ENCODE data around the gene KCTD15.

The KCTD15 gene

DNA sequence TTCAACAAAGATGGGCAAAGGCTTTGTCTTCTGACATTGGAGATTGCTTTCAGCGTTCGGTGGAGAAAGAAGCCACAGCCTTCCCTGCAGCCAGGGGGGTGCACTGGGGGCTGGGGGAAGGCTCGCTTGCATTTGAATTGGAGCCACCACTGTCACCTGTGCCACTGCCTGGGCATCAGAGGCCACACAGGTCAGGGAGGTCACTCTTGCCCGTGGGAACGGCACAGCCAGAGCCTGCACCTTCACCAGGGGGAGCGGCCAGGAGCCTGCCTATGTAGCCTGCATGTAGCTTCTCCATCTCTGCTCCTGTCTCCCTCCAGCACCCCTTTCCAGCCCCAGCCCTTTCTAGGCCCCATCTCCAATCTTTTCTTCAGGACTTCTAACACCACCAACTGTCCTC lies 43.7 kb upstream of the KCTD15 start:
- TF ChIP-seq, protein P1, sequence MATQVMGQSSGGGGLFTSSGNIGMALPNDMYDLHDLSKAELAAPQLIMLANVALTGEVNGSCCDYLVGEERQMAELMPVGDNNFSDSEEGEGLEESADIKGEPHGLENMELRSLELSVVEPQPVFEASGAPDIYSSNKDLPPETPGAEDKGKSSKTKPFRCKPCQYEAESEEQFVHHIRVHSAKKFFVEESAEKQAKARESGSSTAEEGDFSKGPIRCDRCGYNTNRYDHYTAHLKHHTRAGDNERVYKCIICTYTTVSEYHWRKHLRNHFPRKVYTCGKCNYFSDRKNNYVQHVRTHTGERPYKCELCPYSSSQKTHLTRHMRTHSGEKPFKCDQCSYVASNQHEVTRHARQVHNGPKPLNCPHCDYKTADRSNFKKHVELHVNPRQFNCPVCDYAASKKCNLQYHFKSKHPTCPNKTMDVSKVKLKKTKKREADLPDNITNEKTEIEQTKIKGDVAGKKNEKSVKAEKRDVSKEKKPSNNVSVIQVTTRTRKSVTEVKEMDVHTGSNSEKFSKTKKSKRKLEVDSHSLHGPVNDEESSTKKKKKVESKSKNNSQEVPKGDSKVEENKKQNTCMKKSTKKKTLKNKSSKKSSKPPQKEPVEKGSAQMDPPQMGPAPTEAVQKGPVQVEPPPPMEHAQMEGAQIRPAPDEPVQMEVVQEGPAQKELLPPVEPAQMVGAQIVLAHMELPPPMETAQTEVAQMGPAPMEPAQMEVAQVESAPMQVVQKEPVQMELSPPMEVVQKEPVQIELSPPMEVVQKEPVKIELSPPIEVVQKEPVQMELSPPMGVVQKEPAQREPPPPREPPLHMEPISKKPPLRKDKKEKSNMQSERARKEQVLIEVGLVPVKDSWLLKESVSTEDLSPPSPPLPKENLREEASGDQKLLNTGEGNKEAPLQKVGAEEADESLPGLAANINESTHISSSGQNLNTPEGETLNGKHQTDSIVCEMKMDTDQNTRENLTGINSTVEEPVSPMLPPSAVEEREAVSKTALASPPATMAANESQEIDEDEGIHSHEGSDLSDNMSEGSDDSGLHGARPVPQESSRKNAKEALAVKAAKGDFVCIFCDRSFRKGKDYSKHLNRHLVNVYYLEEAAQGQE (IDR thresholded peaks at IDR 0.05; ENCODE audit: insufficient read depth in 1 of 2, low read depth in 2 of 2, low read length in 2 of 2): no peak
- TF ChIP-seq FOXP2 (optimal IDR thresholded peaks at IDR 0.05; ENCODE audit: borderline replicate concordance, extremely low read depth, extremely low read length, insufficient read depth) (no peak), POLR2AphosphoS5 (IDR thresholded peaks at IDR 0.05; ENCODE audit: low read depth, low read length) (no peak), TAF1 (IDR thresholded peaks at IDR 0.05; ENCODE audit: borderline replicate concordance, insufficient read depth, low read length) (no peak), SIN3A (IDR thresholded peaks at IDR 0.05; ENCODE audit: borderline replicate concordance, insufficient read depth, low read length) (no peak)

DNA sequence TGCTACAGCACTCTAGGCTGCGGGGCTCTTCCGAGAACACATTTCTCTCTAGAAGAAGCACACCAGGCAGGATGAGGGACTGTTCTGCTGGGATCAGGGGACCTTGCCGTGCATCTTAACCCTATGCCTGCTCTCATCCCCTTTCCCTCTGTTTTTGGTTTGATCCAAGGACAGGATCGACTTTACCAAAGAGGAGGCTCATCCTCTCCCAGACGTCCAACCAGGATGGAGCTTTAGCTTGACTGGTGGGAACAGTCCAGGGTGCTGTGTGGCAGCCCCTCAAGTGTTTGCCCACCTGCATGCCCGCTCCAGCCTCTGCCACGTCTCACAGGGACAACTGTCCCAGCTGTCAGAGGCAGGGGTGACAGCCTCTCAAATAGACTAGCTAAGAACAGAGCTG lies 42.3 kb upstream of the KCTD15 start:
- TF ChIP-seq SIN3A (IDR thresholded peaks at IDR 0.05; ENCODE audit: borderline replicate concordance, insufficient read depth, low read length) (no peak), FOXP2 (optimal IDR thresholded peaks at IDR 0.05; ENCODE audit: borderline replicate concordance, extremely low read depth, extremely low read length, insufficient read depth) (no peak), POLR2AphosphoS5 (IDR thresholded peaks at IDR 0.05; ENCODE audit: low read depth, low read length) (no peak)
- TF ChIP-seq, protein P1 (IDR thresholded peaks at IDR 0.05; ENCODE audit: insufficient read depth in 1 of 2, low read depth in 2 of 2, low read length in 2 of 2): no peak

DNA sequence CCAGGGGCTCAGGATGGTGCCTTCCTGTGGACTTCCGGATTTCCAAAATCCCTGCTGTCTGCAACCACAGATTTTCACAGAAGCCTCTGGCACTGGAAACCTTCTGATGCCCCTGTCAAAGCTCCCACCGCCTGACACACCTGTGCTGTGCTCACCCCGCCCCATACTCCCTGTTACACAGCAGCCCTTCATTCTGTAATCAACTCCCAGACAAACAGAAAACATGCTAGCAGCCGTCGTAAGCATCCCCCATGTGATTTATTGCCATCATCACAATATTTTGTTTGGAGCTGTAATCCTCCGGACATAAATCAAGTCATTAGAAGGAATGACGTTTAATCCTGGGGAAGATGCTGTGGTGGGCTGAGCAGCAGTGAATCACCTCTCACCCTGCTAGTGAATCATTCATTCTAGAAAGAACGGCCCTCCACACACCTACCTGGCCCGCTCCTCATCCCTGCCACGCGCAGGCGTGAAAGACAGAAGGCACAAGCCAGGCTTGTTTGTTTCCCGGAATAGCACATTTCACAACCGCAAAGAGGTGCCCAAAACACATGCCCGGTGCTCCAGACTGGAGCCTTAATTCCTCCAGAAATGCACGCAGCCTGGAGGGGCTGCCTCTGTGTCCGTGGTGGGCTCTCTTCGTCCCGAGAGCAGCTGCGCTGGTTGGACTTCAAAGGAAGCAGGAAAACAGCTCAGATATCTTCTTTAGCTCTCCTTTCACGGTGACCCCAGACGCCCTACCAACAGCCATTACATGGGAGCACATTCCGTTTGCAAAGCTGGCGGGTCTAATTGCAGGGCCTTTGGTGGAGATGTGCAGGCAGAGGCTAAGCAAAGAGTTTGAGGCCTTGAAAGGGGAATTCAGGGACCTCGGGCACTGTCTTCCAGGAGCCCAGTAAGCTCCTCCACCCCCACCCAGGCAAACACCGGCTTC lies 41.3 kb upstream of the KCTD15 start:
- no peak for TF ChIP-seq SIN3A (IDR thresholded peaks at IDR 0.05; ENCODE audit: borderline replicate concordance, insufficient read depth, low read length)
- no peak for TF ChIP-seq TAF1 (IDR thresholded peaks at IDR 0.05; ENCODE audit: borderline replicate concordance, insufficient read depth, low read length)
- no peak for TF ChIP-seq POLR2AphosphoS5 (IDR thresholded peaks at IDR 0.05; ENCODE audit: low read depth, low read length)
- no peak for TF ChIP-seq FOXP2 (optimal IDR thresholded peaks at IDR 0.05; ENCODE audit: borderline replicate concordance, extremely low read depth, extremely low read length, insufficient read depth)
- TF ChIP-seq, protein P1 (IDR thresholded peaks at IDR 0.05; ENCODE audit: insufficient read depth in 1 of 2, low read depth in 2 of 2, low read length in 2 of 2): no peak

DNA sequence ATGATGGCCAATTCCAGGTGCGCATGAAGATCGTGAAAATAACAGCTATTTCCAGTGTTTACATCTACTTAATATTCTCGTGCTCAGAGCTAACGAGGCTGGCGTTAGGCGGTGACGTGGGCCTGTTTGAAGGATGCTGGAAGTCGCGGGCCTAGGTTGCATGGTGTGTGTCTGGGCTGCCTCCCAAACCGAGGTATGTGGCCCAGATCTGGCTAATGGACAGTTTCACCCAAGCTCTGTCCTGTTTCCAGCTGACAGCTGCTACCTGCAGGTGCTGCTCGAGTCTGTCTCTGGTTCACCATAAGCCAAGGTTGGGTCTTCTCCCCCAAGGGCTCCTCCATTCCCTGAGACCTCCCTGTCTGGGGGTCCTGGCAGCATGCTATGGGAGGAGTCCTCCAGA lies 40.5 kb upstream of the KCTD15 start:
- TF ChIP-seq, protein P1 (IDR thresholded peaks at IDR 0.05; ENCODE audit: insufficient read depth in 1 of 2, low read depth in 2 of 2, low read length in 2 of 2): no peak
- TF ChIP-seq TAF1 (IDR thresholded peaks at IDR 0.05; ENCODE audit: borderline replicate concordance, insufficient read depth, low read length): no peak
- no peak for TF ChIP-seq FOXP2 (optimal IDR thresholded peaks at IDR 0.05; ENCODE audit: borderline replicate concordance, extremely low read depth, extremely low read length, insufficient read depth)
- TF ChIP-seq POLR2AphosphoS5 (IDR thresholded peaks at IDR 0.05; ENCODE audit: low read depth, low read length): no peak
- TF ChIP-seq SIN3A (IDR thresholded peaks at IDR 0.05; ENCODE audit: borderline replicate concordance, insufficient read depth, low read length): no peak

All from PFSK-1 (cell line).